ENCODE data around the gene NRXN3.

Gene NRXN3

DNA sequence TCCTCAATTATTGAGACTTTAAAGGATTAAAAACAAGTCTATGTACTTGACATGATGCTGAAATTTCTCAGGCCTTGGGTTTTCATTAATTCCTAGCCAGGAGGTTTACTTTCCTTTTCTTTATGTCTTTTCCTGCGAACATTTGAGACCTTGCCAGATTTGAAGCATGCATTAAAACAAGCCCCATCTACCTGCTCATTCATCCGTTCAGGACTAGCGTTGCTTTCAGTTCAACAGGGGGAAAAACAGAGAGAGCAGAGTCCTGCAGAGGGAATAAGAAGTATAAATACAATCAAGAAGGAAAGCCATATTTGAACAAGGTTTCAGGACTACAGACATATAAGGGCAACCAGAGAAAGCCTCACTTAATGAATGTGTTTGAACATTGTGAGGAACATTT lies 1498.8 kb downstream of the NRXN3 start:
- ChIA-PET CTCF (no interaction called here), POLR2A (no interaction called here)
- TF ChIP-seq, protein P1, sequence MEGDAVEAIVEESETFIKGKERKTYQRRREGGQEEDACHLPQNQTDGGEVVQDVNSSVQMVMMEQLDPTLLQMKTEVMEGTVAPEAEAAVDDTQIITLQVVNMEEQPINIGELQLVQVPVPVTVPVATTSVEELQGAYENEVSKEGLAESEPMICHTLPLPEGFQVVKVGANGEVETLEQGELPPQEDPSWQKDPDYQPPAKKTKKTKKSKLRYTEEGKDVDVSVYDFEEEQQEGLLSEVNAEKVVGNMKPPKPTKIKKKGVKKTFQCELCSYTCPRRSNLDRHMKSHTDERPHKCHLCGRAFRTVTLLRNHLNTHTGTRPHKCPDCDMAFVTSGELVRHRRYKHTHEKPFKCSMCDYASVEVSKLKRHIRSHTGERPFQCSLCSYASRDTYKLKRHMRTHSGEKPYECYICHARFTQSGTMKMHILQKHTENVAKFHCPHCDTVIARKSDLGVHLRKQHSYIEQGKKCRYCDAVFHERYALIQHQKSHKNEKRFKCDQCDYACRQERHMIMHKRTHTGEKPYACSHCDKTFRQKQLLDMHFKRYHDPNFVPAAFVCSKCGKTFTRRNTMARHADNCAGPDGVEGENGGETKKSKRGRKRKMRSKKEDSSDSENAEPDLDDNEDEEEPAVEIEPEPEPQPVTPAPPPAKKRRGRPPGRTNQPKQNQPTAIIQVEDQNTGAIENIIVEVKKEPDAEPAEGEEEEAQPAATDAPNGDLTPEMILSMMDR (IDR thresholded peaks at IDR 0.05; ENCODE audit: control extremely low read depth, extremely low read depth, low read depth, missing control alignments): no peak
- DNase-seq (ENCODE audit: extremely low spot score): no peak

DNA sequence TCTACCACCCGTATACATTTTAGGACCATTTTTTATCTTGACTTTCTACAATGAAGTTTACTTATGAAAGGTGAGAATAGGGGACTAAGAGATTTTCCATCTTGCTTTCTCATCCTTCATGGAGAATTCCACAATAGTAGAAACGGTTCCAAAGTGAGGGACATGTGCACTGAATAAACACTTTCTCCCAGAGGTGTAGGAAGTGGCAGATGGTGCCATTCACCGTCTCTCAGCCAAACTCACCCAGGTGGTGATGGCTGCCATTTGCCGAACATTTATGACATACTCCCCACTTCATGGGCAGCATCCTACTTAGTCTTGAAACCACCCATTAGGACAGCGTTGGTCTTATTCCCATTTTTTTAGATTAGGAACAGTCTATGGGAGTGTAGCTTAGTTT lies 1500.6 kb downstream of the NRXN3 start:
- POLR2A ChIA-PET: no interaction called here

DNA sequence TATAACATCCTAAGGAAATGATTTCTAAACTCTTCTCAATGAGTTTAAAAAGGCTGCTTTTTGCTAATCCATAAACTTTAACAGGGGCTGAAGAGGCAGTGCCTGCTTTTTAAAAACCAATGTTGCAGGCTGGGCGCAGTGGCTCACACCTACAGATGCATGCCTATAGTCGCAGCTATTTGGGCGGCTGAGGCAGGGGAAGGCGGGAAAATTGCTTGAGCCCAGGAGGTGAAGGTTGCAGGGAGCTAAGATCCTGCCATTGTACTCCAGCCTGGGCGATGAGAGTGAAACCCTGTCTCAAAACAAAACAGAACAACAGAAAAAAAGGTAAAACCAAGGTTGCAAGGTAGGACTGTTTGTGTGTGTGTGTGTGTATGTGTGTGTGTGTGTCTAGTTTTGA lies 1509.9 kb downstream of the NRXN3 start:
- TF ChIP-seq, protein P1 (IDR thresholded peaks at IDR 0.05; ENCODE audit: control extremely low read depth, extremely low read depth, low read depth, missing control alignments): no peak
- ChIA-PET CTCF (no interaction called here), POLR2A (no interaction called here)
- no peak for DNase-seq (ENCODE audit: extremely low spot score)

More for the DNA sequence above, 1500.6 kb downstream of the NRXN3 start:
- TF ChIP-seq, protein P1 (IDR thresholded peaks at IDR 0.05; ENCODE audit: control extremely low read depth, extremely low read depth, low read depth, missing control alignments): no peak
- DNase-seq (ENCODE audit: extremely low spot score): no peak
- CTCF ChIA-PET: no interaction called here

DNA sequence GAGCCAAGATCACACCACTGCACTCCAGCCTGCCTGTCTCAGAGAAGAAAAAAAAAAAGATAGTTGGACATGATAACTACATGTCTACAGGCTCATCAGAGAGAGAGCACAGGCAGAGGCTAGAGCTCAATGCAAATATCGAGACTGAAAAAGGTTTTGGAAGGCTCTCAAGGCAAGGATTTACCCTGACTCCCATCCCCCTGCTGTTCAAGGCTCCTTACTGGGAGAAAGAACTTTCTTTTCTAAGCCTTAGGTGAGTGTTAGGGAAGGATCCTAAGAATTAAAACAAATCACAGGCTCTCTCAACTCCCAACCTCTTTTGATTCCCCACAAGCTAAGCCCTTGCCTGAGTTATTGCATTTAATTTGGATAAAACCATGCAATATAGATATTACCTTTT lies 1516.0 kb downstream of the NRXN3 start:
- CTCF ChIA-PET: interaction anchor here (1.1 to 1.2 kb wide), 2 partner anchors 19 to 61 kb away, joined by 3 read pairs; no protein-coding TSS in a partner anchor
- POLR2A ChIA-PET: no interaction called here
- no peak for DNase-seq (ENCODE audit: extremely low spot score)
- TF ChIP-seq, protein P1 (IDR thresholded peaks at IDR 0.05; ENCODE audit: control extremely low read depth, extremely low read depth, low read depth, missing control alignments): no peak

DNA sequence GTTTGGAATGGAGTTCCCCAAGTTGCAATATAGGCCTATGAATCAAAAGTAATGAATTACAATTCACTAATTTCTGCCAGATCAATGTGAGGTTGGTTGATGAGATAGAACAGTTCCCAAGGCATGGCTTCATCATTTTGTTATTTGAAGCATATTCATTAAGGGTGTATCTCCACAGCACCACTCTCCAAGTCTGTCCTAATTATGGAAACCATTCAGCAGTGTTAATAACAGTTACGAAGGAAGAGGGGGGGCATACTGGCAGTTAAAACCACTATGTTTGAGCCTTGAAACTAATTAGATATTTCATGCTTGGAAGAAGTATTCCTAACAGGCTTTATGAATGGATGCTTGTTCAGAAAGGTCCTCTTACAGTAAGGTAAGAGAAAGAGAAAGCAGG lies 1520.8 kb downstream of the NRXN3 start:
- no peak for DNase-seq (ENCODE audit: extremely low spot score)
- TF ChIP-seq, protein P1 (IDR thresholded peaks at IDR 0.05; ENCODE audit: control extremely low read depth, extremely low read depth, low read depth, missing control alignments): no peak
- POLR2A ChIA-PET: no interaction called here
- CTCF ChIA-PET: interaction anchor here (1.5 kb wide), 1 partner anchor 8 kb away, joined by 5 read pairs; no protein-coding TSS in a partner anchor

DNA sequence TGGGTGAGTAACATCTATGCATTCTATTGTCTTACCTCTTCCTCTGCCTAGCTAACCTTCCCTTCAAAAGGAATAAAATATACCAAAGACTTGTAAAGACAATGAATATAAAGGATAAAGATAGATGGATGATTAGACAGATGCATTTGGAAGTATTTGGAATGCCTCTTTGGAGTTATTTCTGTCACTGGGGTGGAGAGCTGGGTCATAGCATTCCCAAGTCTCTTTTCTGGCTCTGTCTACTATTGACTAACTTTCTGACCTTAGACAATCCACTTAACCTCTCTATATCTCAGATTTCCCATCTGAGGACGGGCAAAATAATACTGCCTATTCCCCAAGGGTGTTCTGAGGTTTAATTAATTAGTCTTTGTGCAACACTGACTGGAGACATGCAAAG lies 1523.8 kb downstream of the NRXN3 start:
- ChIA-PET CTCF (no interaction called here), POLR2A (no interaction called here)
- TF ChIP-seq, protein P1 (IDR thresholded peaks at IDR 0.05; ENCODE audit: control extremely low read depth, extremely low read depth, low read depth, missing control alignments): no peak
- DNase-seq (ENCODE audit: extremely low spot score): no peak

DNA sequence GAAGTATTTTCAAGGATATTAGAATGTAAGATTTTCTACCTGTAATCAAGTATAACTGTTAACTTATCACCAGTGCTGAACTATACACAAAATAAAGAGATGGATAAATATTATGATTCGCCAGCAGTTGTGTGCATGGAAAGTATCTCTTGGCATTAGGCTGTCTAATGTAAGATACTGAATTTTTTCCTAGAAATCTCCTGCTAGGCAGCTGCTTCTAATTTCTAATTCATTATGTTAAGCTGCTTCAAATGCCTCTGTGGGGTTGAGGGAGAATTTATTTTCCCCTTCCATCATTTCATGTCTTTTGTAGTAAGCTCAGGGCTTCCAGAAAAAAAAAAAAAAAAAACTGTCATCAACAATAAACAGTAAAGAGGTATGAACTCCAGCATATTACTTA lies 1525.1 kb downstream of the NRXN3 start:
- POLR2A ChIA-PET: no interaction called here

More for the DNA sequence above, 1525.1 kb downstream of the NRXN3 start:
- CTCF ChIA-PET: interaction anchor here (0.9 kb wide), 1 partner anchor 110 kb away, joined by 3 read pairs; no protein-coding TSS in a partner anchor
- TF ChIP-seq, protein P1 (IDR thresholded peaks at IDR 0.05; ENCODE audit: control extremely low read depth, extremely low read depth, low read depth, missing control alignments): no peak
- DNase-seq (ENCODE audit: extremely low spot score): no peak
